H1 (cell line): Measurements from ENCODE around the gene CHD9. TPM values are rescaled to one million over a fixed set of nuclear protein-coding genes. Genes with fewer than 3 reads are reported as not detected.

Source experiments
- CTCF ChIA-PET: fragments of 300-600 bp; sonication (Branson Sonifier 250); formaldehyde crosslinking; loops from one replicate; lab custom pipeline; 2021; ENCODE audit not compliant: partially characterized antibody; lab: Charles Lee
- POLR2A ChIA-PET: fragments of 300-600 bp; sonication (Branson Sonifier 250); formaldehyde crosslinking; loops from one replicate; lab custom pipeline; 2021; ENCODE audit warnings: inconsistent platforms; ENCODE audit not compliant: partially characterized antibody; lab: Charles Lee
- DNase-seq, 2 experiments: peaks; one replicate each; pipeline versions ENCODE4 v3.0.0 to v3.0.0-alpha.2; 2010 to 2022; ENCODE audit warnings: low spot score in 2 of 2, low read depth in 1 of 2, mixed read lengths in 1 of 2
- FAIRE-seq: peaks from 2 replicates; lab custom pipeline; 2011; peaks lifted over from hg19 to GRCh38; lab: Jason Lieb, UNC
- H2AFZ ChIP-seq: 2 replicates; pipeline ENCODE4 v1.8.1; 2012; ENCODE audit warnings: low read length, inconsistent platforms
- H2AK5ac ChIP-seq: 2 replicates; pipeline ENCODE4 v1.6.1; 2013; ENCODE audit warnings: low read depth, low read length
- H2BK120ac ChIP-seq: replicated peaks from 2 replicates; pipeline ENCODE3; 2013; ENCODE audit warnings: low read depth, low read length, inconsistent platforms
- H2BK12ac ChIP-seq: 2 replicates; pipeline ENCODE4 v1.6.1; 2013; ENCODE audit warnings: low read depth, low read length
- H2BK15ac ChIP-seq: 2 replicates; pipeline ENCODE4 v1.6.1; 2013; ENCODE audit warnings: low read length
- H2BK20ac ChIP-seq: 2 replicates; pipeline ENCODE4 v1.6.1; 2013; ENCODE audit warnings: low read length
- H2BK5ac ChIP-seq: 2 replicates; pipeline ENCODE4 v1.6.1; 2013; ENCODE audit warnings: low read depth, low read length
- H3K14ac ChIP-seq: 2 replicates; pipeline ENCODE4 v1.6.1; 2013; ENCODE audit warnings: inconsistent platforms; ENCODE audit not compliant: insufficient read length
- H3K18ac ChIP-seq: 2 replicates; pipeline ENCODE4 v1.6.1; 2013; ENCODE audit warnings: low read length; ENCODE audit errors: extremely low read depth
- H3K23ac ChIP-seq: 2 replicates; pipeline ENCODE4 v1.6.1; 2013; ENCODE audit warnings: inconsistent platforms; ENCODE audit not compliant: insufficient read length
- H3K23me2 ChIP-seq: 2 replicates; pipeline ENCODE4 v1.6.1; 2013; ENCODE audit warnings: low read depth, low read length
- H3K27ac ChIP-seq: 2 replicates; pipeline ENCODE4 v1.6.1; 2011; ENCODE audit warnings: low read depth, low read length, inconsistent platforms
- H3K27me3 ChIP-seq, 4 experiments: replicated peaks in 1 of 4; 1 replicate in 1 of 4; 2 replicates in 3 of 4; pipeline versions ENCODE4 v1.6.1 to v1.8.1; 2011 to 2013; ENCODE audit warnings: low read length in 3 of 4, mild to moderate bottlenecking in 3 of 4, inconsistent platforms in 2 of 4, mixed read lengths in 2 of 4, moderate library complexity in 1 of 4; ENCODE audit not compliant: control insufficient read depth in 3 of 4, insufficient read depth in 3 of 4; ENCODE audit errors: extremely low read depth in 1 of 4
- H3K36me3 ChIP-seq, 4 experiments: 2 replicates each; pipeline versions ENCODE4 v1.6.1 to v1.8.1; 2011 to 2013; ENCODE audit warnings: mild to moderate bottlenecking in 4 of 4, low read length in 3 of 4, moderate library complexity in 2 of 4, control low read depth in 1 of 4, inconsistent platforms in 1 of 4; ENCODE audit not compliant: insufficient read depth in 4 of 4, control insufficient read depth in 2 of 4
- H3K4ac ChIP-seq: replicated peaks from 2 replicates; pipeline ENCODE3; 2013; ENCODE audit warnings: low read length, low read depth, mixed read lengths, inconsistent platforms; ENCODE audit not compliant: insufficient read length
- H3K4me1 ChIP-seq, 4 experiments: replicated peaks in 1 of 4; 1 replicate in 1 of 4; 2 replicates in 3 of 4; pipeline versions ENCODE4 v1.6.1 to v1.8.1; 2011 to 2013; ENCODE audit warnings: low read length in 3 of 4, inconsistent platforms in 2 of 4, mixed read lengths in 1 of 4; ENCODE audit not compliant: insufficient read depth in 4 of 4, control insufficient read depth in 3 of 4
- H3K4me2 ChIP-seq, 2 experiments: 2 replicates each; pipeline versions ENCODE4 v1.6.1 to v1.8.1; 2011 to 2013; ENCODE audit warnings: low read depth in 2 of 2, low read length in 2 of 2, control low read depth in 1 of 2, inconsistent platforms in 1 of 2, mild to moderate bottlenecking in 1 of 2; ENCODE audit not compliant: insufficient read depth in 1 of 2
- H3K4me3 ChIP-seq, 4 experiments: fragments of 200-600, 300-600 bp in 1 of 4; sonication (generic), shearing (Covaris generic), sonication (Bioruptor Twin) in 1 of 4; 2 replicates each; pipeline versions ENCODE4 v1.5.1 to v1.8.1; 2011 to 2016; ENCODE audit warnings: low read length in 4 of 4, low read depth in 3 of 4, control low read depth in 2 of 4, inconsistent platforms in 2 of 4, mild to moderate bottlenecking in 2 of 4, mixed read lengths in 1 of 4, moderate library complexity in 1 of 4; ENCODE audit not compliant: insufficient read depth in 2 of 4; ENCODE audit errors: extremely low read depth in 1 of 4
- H3K56ac ChIP-seq: replicated peaks from 2 replicates; pipeline ENCODE3; 2013; ENCODE audit warnings: low read depth, mild to moderate bottlenecking, mixed read lengths, low read length, inconsistent platforms; ENCODE audit not compliant: insufficient read length
- H3K79me1 ChIP-seq: 2 replicates; pipeline ENCODE4 v1.6.1; 2013; ENCODE audit warnings: low read depth, low read length, control low read depth
- H3K79me2 ChIP-seq, 2 experiments: 2 replicates each; pipeline versions ENCODE4 v1.6.1 to v1.8.1; 2012 to 2013; ENCODE audit warnings: low read length in 2 of 2, mild to moderate bottlenecking in 2 of 2, inconsistent platforms in 1 of 2; ENCODE audit not compliant: insufficient read depth in 2 of 2, control insufficient read depth in 1 of 2
- H3K9ac ChIP-seq, 4 experiments: replicated peaks in 1 of 4; 1 replicate in 1 of 4; 2 replicates in 3 of 4; pipeline versions ENCODE4 v1.6.1 to v1.8.1; 2011 to 2013; ENCODE audit warnings: low read depth in 3 of 4, low read length in 3 of 4, control low read depth in 2 of 4, mild to moderate bottlenecking in 2 of 4, moderate library complexity in 2 of 4, inconsistent platforms in 1 of 4; ENCODE audit errors: extremely low read depth in 1 of 4
- H3K9me3 ChIP-seq, 2 experiments: 2 replicates each; pipeline versions ENCODE4 v1.6.1 to v1.8.1; 2012 to 2013; ENCODE audit warnings: mild to moderate bottlenecking in 2 of 2, moderate library complexity in 2 of 2, control low read depth in 1 of 2, inconsistent platforms in 1 of 2, low read depth in 1 of 2, low read length in 1 of 2, mixed read lengths in 1 of 2; ENCODE audit not compliant: insufficient read depth in 2 of 2
- H4K20me1 ChIP-seq, 2 experiments: replicated peaks in 1 of 2; 2 replicates each; pipeline versions ENCODE3 to v1.8.1; 2011 to 2013; ENCODE audit warnings: inconsistent platforms in 2 of 2, low read length in 2 of 2, mild to moderate bottlenecking in 1 of 2; ENCODE audit not compliant: insufficient read depth in 2 of 2, control insufficient read depth in 1 of 2
- H4K5ac ChIP-seq: 2 replicates; pipeline ENCODE4 v1.6.1; 2013; ENCODE audit warnings: low read length, low read depth, mixed read lengths, inconsistent platforms; ENCODE audit not compliant: insufficient read length
- H4K8ac ChIP-seq: 2 replicates; pipeline ENCODE4 v1.8.0; 2013; ENCODE audit warnings: mild to moderate bottlenecking, moderate library complexity, low read length, inconsistent platforms; ENCODE audit not compliant: insufficient read depth; ENCODE audit errors: extremely low read depth
- H4K91ac ChIP-seq: replicated peaks from 2 replicates; pipeline ENCODE3; 2013; ENCODE audit warnings: low read length, mixed read lengths, inconsistent platforms; ENCODE audit not compliant: insufficient read length
- CBX5 ChIP-seq: fragments of 300-800, 300-1000 bp; sonication (generic); IDR thresholded peaks from 2 replicates; pipeline ENCODE4 v1.7.1; 2016; ENCODE audit warnings: antibody characterized with exemption, low read length, low read depth
- CHD2 ChIP-seq: IDR thresholded peaks from 2 replicates; pipeline ENCODE4 v1.6.1; 2012; ENCODE audit warnings: low read length, improper control_type of control experiment
- E2F6 ChIP-seq: IDR thresholded peaks from 2 replicates; pipeline ENCODE4 v1.6.1; 2012; ENCODE audit warnings: inconsistent platforms
- JUND ChIP-seq: IDR thresholded peaks from 2 replicates; pipeline ENCODE4 v1.6.1; 2011; ENCODE audit warnings: mild to moderate bottlenecking, improper control_type of control experiment, low read length
- NANOG ChIP-seq: IDR thresholded peaks from 2 replicates; pipeline ENCODE4 v1.6.1; 2011; ENCODE audit warnings: low read length, low read depth, mild to moderate bottlenecking, inconsistent platforms; ENCODE audit not compliant: insufficient read depth, poor library complexity, severe bottlenecking
- POLR2AphosphoS5 ChIP-seq: IDR thresholded peaks from 2 replicates; pipeline ENCODE4 v1.6.1; 2011; ENCODE audit warnings: low read depth, low read length
- RNF2 ChIP-seq: fragments of 200-900, 300-1000 bp; sonication (generic); IDR thresholded peaks from 2 replicates; pipeline ENCODE4 v1.7.1; 2016; ENCODE audit warnings: borderline replicate concordance, low read depth, mild to moderate bottlenecking, antibody characterized with exemption, low read length; ENCODE audit not compliant: poor library complexity, severe bottlenecking; ENCODE audit errors: missing control alignments
- SP1 ChIP-seq: IDR thresholded peaks from 2 replicates; pipeline ENCODE4 v1.6.1; 2011; ENCODE audit warnings: low read depth, low read length
- SP2 ChIP-seq: IDR thresholded peaks from 2 replicates; pipeline ENCODE4 v1.6.1; 2012; ENCODE audit warnings: mild to moderate bottlenecking, low read length, inconsistent platforms
- SUZ12 ChIP-seq: fragments of 200-600 bp; sonication (generic); IDR thresholded peaks from 2 replicates; pipeline ENCODE4 v1.6.1; 2012; ENCODE audit warnings: mild to moderate bottlenecking, inconsistent platforms, low read length, moderate library complexity, mixed read lengths
- ZNF274 ChIP-seq: IDR thresholded peaks from 2 replicates; pipeline ENCODE4 v1.7.0; 2012; ENCODE audit warnings: low read length, borderline replicate concordance; ENCODE audit errors: extremely low read depth
- WGBS, 2 experiments: shearing (Covaris generic) in 1 of 2; methylation state at CpG; one replicate each; pipeline versions ENCODE4 v1.1.6 to v1.1.7; 2013 to 2015; ENCODE audit warnings: low lambda C conversion rate in 2 of 2, mixed read lengths in 2 of 2, inconsistent platforms in 1 of 2, low coverage in 1 of 2, missing lambda C conversion rate in 1 of 2; ENCODE audit not compliant: insufficient replicate concordance in 2 of 2, insufficient coverage in 1 of 2, insufficient read length in 1 of 2; ENCODE audit errors: extremely low coverage in 1 of 2, missing lambda C conversion rate in 1 of 2; 5-methylcytosine and 5-hydroxymethylcytosine counted together
- polyA plus RNA-seq, 7 experiments: library from polyadenylated mRNA; depleted of rRNA in 3 of 7; stranded (reverse) in 5 of 7; unstranded in 2 of 7; fragments of >200 nt in 5 of 7; fragments of 200-250 nt in 2 of 7; gene quantifications; 1 replicate in 5 of 7; 2 replicates in 1 of 7; 4 replicates in 1 of 7; pipeline versions ENCODE4 v1.2.1 to v1.2.3, GENCODE V29; 2011 to 2013; ENCODE audit warnings: missing spikeins in 2 of 7, mixed read lengths in 2 of 7
- total RNA-seq: library from RNA; stranded (reverse); fragmentation: NEBNext Ultra II Directional; extraction: Animal tissue kit (Norgen Biotek cat#: 25700); gene quantifications from 2 replicates; pipeline ENCODE4 v1.2.1, GENCODE V29; 2021
- TF ChIP-seq, protein P1 (sequence below): IDR thresholded peaks from 2 replicates; pipeline ENCODE4 v1.6.1; 2012; ENCODE audit warnings: low read length, inconsistent platforms

Gene CHD9
- total and polyA plus RNA-seq, 2 of the 8 experiments (the other 6 are each of a cell fraction or from before 2014, with no cell fraction given), result 9.9 to 32.4 TPM

GRCh38 chr16:53201900-53202299 lies 147.1 kb downstream of the CHD9 start:
- H2BK20ac ChIP-seq, result no peak overlapping the region
- H3K36me3 ChIP-seq, result peaks cover 0 to 4% (median 1%) of the 10 kb centered on the region in 4 experiments; a peak in 2 of 8 replicates
- ChIA-PET CTCF (no interaction called here), POLR2A (no interaction called here)
- H3K79me1 ChIP-seq, result no peaks in the 10 kb centered on the region
- H3K14ac ChIP-seq, result no peak overlapping the region
- no peak overlapping the region for H3K18ac ChIP-seq
- 38% methylated on average over 1 of the region's 1 CpG; no CpG with 5 or more reads in 1 of the 2 experiments for WGBS, 2 experiments
- no peak overlapping the region for H3K4me2 ChIP-seq
- no peak overlapping the region for H3K27ac ChIP-seq
- H3K9me3 ChIP-seq, result peaks cover 6 to 14% of the 10 kb centered on the region in 2 experiments; a peak in 3 of 4 replicates
- H2AFZ ChIP-seq, result no peak overlapping the region
- H4K20me1 ChIP-seq, result no peaks in the 10 kb centered on the region
- no peak overlapping the region for H3K23ac ChIP-seq
- H3K4ac ChIP-seq, result no peak overlapping the region
- no peaks in the 10 kb centered on the region for H3K23me2 ChIP-seq
- no peaks in the 10 kb centered on the region for H3K27me3 ChIP-seq
- no peak overlapping the region for H4K91ac ChIP-seq
- H2BK12ac ChIP-seq, result no peak overlapping the region
- no peak overlapping the region for H3K4me3 ChIP-seq
- H2BK15ac ChIP-seq, result no peak overlapping the region
- H4K5ac ChIP-seq, result no peak overlapping the region
- no peak overlapping the region for H3K56ac ChIP-seq
- no peak overlapping the region for H3K9ac ChIP-seq
- no peak overlapping the region for H4K8ac ChIP-seq
- H2AK5ac ChIP-seq, result no peak overlapping the region
- no peaks in the 10 kb centered on the region for H3K79me2 ChIP-seq
- DNase-seq (no peak), FAIRE-seq (no peak)
- H3K4me1 ChIP-seq, result peaks cover 0 to 1% (median 0%) of the 10 kb centered on the region in 4 experiments; a peak in 1 of 7 replicates
- no peak overlapping the region for H2BK120ac ChIP-seq
- H2BK5ac ChIP-seq, result no peak overlapping the region
- TF ChIP-seq E2F6 (no peak), CBX5 (no peak), CHD2 (no peak), SP1 (no peak), SP2 (no peak), SUZ12 (no peak), ZNF274 (no peak), RNF2 (no peak), NANOG (no peak), JUND (no peak), POLR2AphosphoS5 (no peak)
- TF ChIP-seq, protein P1, sequence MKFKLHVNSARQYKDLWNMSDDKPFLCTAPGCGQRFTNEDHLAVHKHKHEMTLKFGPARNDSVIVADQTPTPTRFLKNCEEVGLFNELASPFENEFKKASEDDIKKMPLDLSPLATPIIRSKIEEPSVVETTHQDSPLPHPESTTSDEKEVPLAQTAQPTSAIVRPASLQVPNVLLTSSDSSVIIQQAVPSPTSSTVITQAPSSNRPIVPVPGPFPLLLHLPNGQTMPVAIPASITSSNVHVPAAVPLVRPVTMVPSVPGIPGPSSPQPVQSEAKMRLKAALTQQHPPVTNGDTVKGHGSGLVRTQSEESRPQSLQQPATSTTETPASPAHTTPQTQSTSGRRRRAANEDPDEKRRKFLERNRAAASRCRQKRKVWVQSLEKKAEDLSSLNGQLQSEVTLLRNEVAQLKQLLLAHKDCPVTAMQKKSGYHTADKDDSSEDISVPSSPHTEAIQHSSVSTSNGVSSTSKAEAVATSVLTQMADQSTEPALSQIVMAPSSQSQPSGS, result no peak
